Measurements from ENCODE around the gene UBE2E2.

The UBE2E2 gene

DNA sequence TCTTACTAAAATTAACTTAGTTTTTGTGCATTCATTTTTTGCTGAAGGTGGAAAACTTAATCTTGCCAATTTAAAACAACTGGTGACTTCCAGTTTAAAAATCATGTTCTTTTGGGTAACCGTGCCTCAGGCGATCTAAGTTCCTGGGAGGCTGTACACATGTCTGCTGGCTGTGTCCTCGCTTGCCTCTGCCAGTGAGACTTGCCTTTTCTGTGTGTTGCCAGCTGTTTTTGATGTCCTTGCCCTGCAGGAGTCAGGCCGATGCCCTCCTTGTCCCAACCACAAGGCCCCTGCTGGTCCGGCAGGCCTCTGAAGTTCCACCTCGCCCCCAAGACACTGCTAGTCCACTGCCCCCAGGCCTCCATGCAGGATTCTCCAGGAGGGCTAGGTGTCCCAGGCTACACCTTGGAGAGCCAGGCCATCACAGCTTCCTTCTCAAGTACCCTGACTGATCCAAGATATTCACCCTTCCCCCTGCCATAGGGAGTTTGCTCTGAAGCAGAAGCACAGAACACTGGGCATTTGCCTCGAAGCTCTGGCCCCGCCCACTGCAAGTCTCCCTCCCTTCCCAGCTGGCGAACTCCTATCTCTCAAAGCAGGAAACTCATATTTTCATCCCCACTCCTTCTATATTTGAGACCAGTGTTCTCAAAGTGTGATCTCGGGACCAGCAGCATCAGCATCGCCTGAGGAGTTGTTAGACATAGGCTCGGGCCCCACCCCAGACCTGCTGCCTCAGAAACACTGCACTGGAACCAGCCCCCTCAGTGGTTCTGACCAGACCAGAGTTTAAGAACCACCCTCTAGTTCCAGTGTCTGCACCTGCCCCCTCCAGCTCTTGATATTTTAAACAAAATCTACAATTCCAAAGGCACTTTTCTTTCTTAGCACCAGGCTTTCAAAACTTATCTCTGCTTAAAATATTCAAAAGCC is 416.8 kb downstream of the UBE2E2 start:
- no peak for DNase-seq (ENCODE audit: low read depth)
- TF ChIP-seq, protein P1, sequence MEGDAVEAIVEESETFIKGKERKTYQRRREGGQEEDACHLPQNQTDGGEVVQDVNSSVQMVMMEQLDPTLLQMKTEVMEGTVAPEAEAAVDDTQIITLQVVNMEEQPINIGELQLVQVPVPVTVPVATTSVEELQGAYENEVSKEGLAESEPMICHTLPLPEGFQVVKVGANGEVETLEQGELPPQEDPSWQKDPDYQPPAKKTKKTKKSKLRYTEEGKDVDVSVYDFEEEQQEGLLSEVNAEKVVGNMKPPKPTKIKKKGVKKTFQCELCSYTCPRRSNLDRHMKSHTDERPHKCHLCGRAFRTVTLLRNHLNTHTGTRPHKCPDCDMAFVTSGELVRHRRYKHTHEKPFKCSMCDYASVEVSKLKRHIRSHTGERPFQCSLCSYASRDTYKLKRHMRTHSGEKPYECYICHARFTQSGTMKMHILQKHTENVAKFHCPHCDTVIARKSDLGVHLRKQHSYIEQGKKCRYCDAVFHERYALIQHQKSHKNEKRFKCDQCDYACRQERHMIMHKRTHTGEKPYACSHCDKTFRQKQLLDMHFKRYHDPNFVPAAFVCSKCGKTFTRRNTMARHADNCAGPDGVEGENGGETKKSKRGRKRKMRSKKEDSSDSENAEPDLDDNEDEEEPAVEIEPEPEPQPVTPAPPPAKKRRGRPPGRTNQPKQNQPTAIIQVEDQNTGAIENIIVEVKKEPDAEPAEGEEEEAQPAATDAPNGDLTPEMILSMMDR (IDR thresholded peaks at IDR 0.05; ENCODE audit: low read depth, low read length, missing control alignments) = no peak
- H3K4me3 ChIP-seq (ENCODE audit: low read depth, low read length) = no peak overlapping the region

GRCh38 chr3:23620638-23621015 is 417.5 kb downstream of the UBE2E2 start:
- H3K4me3 ChIP-seq (ENCODE audit: low read depth, low read length) = no peak overlapping the region
- TF ChIP-seq, protein P1 (IDR thresholded peaks at IDR 0.05; ENCODE audit: low read depth, low read length, missing control alignments) = no peak
- no peak for DNase-seq (ENCODE audit: low read depth)

DNA sequence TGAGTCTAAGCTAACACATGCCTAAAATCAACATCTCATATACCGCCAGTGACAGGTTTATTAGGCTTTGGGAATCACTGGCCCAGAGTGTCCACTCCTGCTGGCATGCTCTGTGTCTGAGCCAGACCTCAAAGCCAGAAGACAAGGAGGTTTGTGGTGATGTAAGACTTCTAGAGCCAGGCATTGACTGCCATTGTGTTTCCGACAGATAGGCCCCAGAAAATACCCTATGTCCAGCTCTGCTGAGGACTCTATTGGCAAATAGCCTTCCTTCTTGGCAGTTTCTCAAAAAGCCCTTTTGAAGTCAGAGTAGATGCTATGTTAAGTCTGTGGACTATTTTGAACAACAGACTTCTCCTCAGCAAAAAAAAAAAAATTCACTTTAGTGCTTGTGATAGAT is 420.7 kb downstream of the UBE2E2 start:
- TF ChIP-seq, protein P1 (IDR thresholded peaks at IDR 0.05; ENCODE audit: low read depth, low read length, missing control alignments) = no peak
- no peak for DNase-seq (ENCODE audit: low read depth)

GRCh38 chr3:23624305-23624704 is 421.2 kb downstream of the UBE2E2 start:
- TF ChIP-seq, protein P1 (IDR thresholded peaks at IDR 0.05; ENCODE audit: low read depth, low read length, missing control alignments) = no peak
- peak; percentile 10 for DNase-seq (ENCODE audit: low read depth)
- H3K4me3 ChIP-seq (ENCODE audit: low read depth, low read length) = no peak overlapping the region

More for the DNA sequence above, 420.7 kb downstream of the UBE2E2 start:
- no peak overlapping the region for H3K4me3 ChIP-seq (ENCODE audit: low read depth, low read length)

DNA sequence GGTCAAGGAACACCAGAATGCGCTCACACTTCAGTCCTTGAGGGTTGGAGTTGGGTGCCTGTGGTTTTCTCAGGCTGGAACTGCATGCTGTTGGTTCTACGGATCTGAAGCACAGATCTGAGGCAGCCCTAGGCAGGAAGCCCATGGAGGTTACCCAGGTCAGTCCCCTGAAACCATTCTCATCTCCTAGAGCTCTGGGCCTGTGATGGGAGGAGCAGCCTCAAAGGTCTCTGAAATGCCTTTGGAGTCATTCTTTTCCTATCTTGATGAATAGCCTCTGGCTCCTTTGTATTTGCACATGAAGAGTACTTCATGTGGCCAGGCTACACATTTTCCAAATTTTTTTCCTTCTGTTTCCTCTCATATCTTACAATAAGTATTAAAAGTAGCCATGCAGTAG is 423.3 kb downstream of the UBE2E2 start:
- no peak for DNase-seq (ENCODE audit: low read depth)
- H3K4me3 ChIP-seq (ENCODE audit: low read depth, low read length) = no peak overlapping the region
- TF ChIP-seq, protein P1 (IDR thresholded peaks at IDR 0.05; ENCODE audit: low read depth, low read length, missing control alignments) = no peak

- no peak overlapping the region for H3K4me3 ChIP-seq (ENCODE audit: low read depth, low read length)
- TF ChIP-seq, protein P1 (IDR thresholded peaks at IDR 0.05; ENCODE audit: low read depth, low read length, missing control alignments) = no peak
- no peak for DNase-seq (ENCODE audit: low read depth)
Observed at GRCh38 chr3:23629181-23629894, 426.2 kb downstream of the UBE2E2 start.
